GM06990 (cell line): ENCODE results near the gene USHBP1.

Source experiments
- DNase-seq: peaks from one replicate; pipeline ENCODE4 v3.0.0-alpha.2; 2011; ENCODE audit not compliant: insufficient read length; ENCODE audit errors: extremely low read depth
- H3K27me3 ChIP-seq: replicated peaks from 2 replicates; pipeline ENCODE4 v1.6.0; 2011; ENCODE audit warnings: low read length; ENCODE audit not compliant: control insufficient read depth, insufficient read depth
- H3K36me3 ChIP-seq: 2 replicates; pipeline ENCODE4 v1.5.1; 2011; ENCODE audit warnings: low read length; ENCODE audit not compliant: control insufficient read depth, insufficient read depth
- H3K4me3 ChIP-seq: replicated peaks from 2 replicates; pipeline ENCODE4 v1.5.1; 2011; ENCODE audit warnings: low read depth, mild to moderate bottlenecking, control low read depth, low read length
- TF ChIP-seq, protein P1 (sequence below): IDR thresholded peaks from 2 replicates; pipeline ENCODE4 v1.5.1; 2011; ENCODE audit warnings: low read length, control low read depth, mild to moderate bottlenecking, inconsistent platforms; ENCODE audit not compliant: insufficient read depth, poor library complexity, severe bottlenecking

USHBP1 gene

DNA sequence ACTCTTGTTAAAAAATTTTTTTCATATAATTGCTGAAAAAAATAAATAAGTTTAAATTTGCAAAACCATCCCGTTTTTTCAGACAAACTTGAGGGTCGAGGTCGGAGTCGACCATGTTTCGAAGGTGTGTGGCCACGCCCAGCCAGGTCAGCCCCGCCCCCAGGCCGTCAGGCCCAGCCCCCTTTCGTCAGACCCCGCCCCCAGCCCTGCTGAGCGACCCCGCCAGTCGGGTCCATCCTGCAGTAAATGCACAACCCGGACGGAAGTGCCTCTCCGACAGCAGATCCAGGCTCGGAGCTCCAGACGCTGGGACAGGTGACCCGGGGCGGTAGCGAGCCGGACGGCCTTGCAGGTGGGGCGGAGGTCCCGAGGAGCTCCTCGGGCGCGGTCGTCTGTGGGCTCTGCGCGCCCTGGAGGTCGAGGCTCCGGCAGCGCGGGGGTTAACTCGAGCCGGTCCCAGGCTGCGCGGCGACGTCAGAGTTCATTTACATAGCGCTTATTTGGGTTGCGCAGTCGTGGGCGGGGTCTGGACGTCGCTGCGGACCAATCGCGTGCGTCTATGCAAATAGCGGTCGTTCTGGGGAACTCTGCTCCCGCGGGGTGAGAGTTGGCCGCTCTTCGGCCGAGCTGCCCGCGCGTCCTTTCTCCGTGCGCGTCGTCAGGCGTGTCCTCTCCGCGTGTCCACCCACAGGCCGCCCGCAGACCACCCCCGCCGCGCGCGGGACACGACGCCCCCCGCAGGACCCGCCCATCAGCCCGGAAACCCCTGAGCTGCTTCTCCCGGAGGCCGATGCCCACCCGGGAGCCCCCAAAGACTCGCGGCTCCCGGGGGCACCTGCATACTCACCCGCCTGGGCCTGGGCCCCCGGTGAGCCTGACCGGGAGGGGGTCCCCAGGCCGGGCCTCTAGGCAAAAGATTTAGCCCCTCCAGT lies 38.3 kb downstream of the USHBP1 start, which contains the start of gene OCEL1:
TSS of gene OCEL1 (plus strand) at position 225 of the 932 bp plus-strand sequence. CDS start at position 247, 22 bp downstream.
- DNase-seq, result peak; percentile 98
- Histone ChIP-seq H3K27me3 (no peaks in the 10 kb centered on the region), H3K36me3 (peaks cover 1% of the 10 kb centered on the region), H3K4me3 (peak within 1 kb of the TSS; percentile 80)
- TF ChIP-seq, protein P1, sequence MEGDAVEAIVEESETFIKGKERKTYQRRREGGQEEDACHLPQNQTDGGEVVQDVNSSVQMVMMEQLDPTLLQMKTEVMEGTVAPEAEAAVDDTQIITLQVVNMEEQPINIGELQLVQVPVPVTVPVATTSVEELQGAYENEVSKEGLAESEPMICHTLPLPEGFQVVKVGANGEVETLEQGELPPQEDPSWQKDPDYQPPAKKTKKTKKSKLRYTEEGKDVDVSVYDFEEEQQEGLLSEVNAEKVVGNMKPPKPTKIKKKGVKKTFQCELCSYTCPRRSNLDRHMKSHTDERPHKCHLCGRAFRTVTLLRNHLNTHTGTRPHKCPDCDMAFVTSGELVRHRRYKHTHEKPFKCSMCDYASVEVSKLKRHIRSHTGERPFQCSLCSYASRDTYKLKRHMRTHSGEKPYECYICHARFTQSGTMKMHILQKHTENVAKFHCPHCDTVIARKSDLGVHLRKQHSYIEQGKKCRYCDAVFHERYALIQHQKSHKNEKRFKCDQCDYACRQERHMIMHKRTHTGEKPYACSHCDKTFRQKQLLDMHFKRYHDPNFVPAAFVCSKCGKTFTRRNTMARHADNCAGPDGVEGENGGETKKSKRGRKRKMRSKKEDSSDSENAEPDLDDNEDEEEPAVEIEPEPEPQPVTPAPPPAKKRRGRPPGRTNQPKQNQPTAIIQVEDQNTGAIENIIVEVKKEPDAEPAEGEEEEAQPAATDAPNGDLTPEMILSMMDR, result peak; percentile 6

DNA sequence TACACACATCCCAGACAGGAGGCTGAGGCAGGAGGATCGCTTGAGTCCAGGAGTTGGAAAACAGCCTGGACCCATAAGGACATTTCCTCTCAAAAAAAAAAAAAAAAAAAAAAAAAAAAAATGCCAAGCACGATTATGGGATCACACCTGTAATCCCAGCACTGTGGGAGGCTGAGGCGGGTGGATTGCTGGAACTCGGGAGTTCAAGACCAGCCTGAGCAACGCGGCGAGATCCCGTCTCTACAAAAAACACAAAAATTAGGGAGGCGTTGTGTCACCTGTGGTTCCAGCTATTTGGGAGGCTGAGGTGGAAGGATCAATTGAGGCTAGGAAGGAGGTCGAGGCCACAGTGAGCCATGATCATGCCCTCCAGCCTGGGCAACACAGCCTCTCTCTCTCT lies 39.5 kb downstream of the USHBP1 start:
- H3K4me3 ChIP-seq, result no peak overlapping the region
- TF ChIP-seq, protein P1, result no peak
- no peak for DNase-seq

DNA sequence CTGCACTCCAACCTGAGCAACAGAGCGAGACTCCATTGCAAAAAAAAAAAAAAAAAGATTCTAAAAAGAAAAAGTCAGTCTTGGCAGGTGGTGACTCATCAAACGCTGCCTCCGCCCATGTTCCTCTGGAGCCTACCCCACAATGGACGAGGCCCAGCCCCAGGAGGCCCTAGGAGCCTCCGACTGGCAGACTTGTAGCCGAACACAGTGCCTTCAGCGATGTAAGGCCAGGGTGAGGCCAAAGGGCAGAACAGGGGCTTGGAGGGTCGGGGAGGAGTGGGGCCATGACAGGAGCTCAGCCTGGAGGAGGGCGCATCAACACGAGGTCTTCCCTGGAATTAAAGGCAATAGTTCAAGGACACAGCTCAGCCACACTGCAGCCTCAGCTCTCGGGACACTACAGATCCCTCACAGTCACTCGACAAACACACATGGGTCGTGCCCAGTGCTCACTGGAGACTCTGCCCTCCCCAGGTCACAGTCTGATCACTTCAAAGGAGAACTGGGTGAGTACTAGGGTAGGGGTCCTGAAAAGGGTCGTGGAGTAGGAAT lies 44.3 kb downstream of the USHBP1 start:
- Histone ChIP-seq H3K4me3 (no peak overlapping the region), H3K27me3 (no peaks in the 10 kb centered on the region), H3K36me3 (peaks cover 9% of the 10 kb centered on the region)
- TF ChIP-seq, protein P1, result no peak
- DNase-seq, result no peak

More for the DNA sequence above, 39.5 kb downstream of the USHBP1 start:
- H3K27me3 ChIP-seq, result no peaks in the 10 kb centered on the region
- peaks cover 1% of the 10 kb centered on the region for H3K36me3 ChIP-seq

DNA sequence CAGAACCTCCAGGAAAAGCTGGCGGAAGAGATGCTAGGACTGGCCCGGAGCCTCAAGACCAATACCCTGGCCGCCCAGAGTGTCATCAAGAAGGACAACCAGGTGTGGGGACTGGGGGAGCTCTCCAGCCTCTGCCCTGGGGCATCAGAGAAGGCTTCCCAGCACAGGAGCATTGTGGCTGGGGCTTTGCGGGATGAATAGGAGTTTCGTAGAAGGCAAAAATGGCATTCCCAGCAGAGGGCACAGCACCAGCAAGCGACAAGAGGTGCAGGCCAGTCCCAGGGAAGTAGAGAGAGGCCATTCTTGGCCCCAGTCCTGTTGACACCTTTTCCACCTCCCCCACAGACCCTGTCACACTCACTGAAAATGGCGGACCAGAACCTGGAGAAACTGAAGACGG lies 45.3 kb downstream of the USHBP1 start:
- no peak for DNase-seq
- Histone ChIP-seq H3K36me3 (peaks cover 9% of the 10 kb centered on the region), H3K27me3 (no peaks in the 10 kb centered on the region), H3K4me3 (no peak overlapping the region)
- TF ChIP-seq, protein P1, result no peak

DNA sequence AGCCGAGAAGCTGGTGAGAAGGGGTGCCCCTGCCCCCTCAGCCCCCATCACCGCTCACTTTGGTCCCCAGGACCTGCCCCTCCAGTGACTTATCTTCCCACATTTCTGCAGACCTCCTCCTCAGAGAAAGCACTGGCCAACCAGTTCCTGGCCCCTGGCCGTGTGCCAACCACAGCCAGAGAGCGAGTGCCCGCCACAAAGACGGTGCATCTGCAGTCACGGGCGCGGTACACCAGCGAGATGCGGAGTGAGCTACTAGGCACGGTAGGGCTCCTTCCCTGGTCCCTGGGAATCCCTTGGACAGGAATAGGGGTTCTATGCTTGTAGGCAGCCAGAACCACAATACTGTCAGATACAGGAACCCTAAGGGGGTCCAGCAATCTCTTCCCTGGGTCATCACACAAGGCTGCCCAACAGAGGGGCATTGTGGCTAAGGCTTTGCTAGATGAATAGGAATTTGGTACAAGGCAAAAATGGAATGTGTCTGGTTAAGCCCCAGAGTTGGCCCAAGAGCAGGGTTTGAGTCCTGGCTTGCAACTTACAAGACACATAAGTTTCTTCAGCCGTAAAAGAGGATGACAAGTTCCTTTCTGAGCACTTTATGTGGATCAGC lies 48.4 kb downstream of the USHBP1 start:
- DNase-seq, result no peak
- Histone ChIP-seq H3K4me3 (peak overlapping the region; percentile 80), H3K27me3 (no peaks in the 10 kb centered on the region), H3K36me3 (peaks cover 23% of the 10 kb centered on the region)
- TF ChIP-seq, protein P1, result no peak
